ENCODE results near the gene CHD6. TPM values are rescaled to one million over a fixed set of nuclear protein-coding genes. Genes with fewer than 3 reads are reported as not detected.

CHD6 gene
- total and polyA plus RNA-seq, 2 of the 13 experiments (the other 11 are each of a cell fraction or from before 2014, with no cell fraction given) = 14.4 to 52.0 TPM

- TF ChIP-seq ZFP36L1 (CRISPR knock-in tag; IDR thresholded peaks at IDR 0.05) (no peak), ISL2 (CRISPR knock-in tag; IDR thresholded peaks at IDR 0.05) (no peak), NRL (CRISPR knock-in tag; IDR thresholded peaks at IDR 0.05; ENCODE audit: borderline replicate concordance) (no peak), ZNF891 (CRISPR knock-in tag; IDR thresholded peaks at IDR 0.05) (no peak), FOXP1 (IDR thresholded peaks at IDR 0.05) (no peak), FOXP1 (CRISPR knock-in tag; IDR thresholded peaks at IDR 0.05) (no peak), KLF11 (CRISPR knock-in tag; IDR thresholded peaks at IDR 0.05) (no peak), ZNF224 (CRISPR knock-in tag; IDR thresholded peaks at IDR 0.05) (no peak), ZNF264 (CRISPR knock-in tag; IDR thresholded peaks at IDR 0.05) (no peak)
Measured at GRCh38 chr20:41437836-41438235, 180.3 kb downstream of the CHD6 start (continued).

GRCh38 chr20:41436679-41437078 lies 181.5 kb downstream of the CHD6 start:
- H3K4me3 ChIP-seq (replicated peaks in 1 of 3; ENCODE audit: insufficient read depth in 1 of 3, low read depth in 2 of 3, low read length in 3 of 3) = no peak overlapping the region
- H4K20me1 ChIP-seq (ENCODE audit: insufficient read depth, low read length) = no peaks in the 10 kb centered on the region
- no peaks in the 10 kb centered on the region for H3K9me3 ChIP-seq (ENCODE audit: low read length)
- no peak for DNase-seq (ENCODE audit: low spot score)
- no peak overlapping the region for H3K4me2 ChIP-seq (ENCODE audit: low read depth, low read length)
- no peak overlapping the region for H3K9ac ChIP-seq (ENCODE audit: insufficient read depth, low read depth, low read length)
- no peak overlapping the region for H2AFZ ChIP-seq (ENCODE audit: low read length)
- no peaks in the 10 kb centered on the region for H3K79me2 ChIP-seq (ENCODE audit: insufficient read depth, low read length)
- H3K36me3 ChIP-seq (replicated peaks in 1 of 2; ENCODE audit: control insufficient read depth in 1 of 2, insufficient read depth in 2 of 2, low read length in 2 of 2) = peaks cover 30 to 68% of the 10 kb centered on the region in 2 experiments
- no peaks in the 10 kb centered on the region for H3K27me3 ChIP-seq (ENCODE audit: control insufficient read depth in 1 of 2, insufficient read depth in 2 of 2, low read length in 2 of 2)
- BruUV-seq (replicated peaks) = no TSS peak
- in situ Hi-C loops (cut with HindIII; ENCODE audit: extremely low pct_ligation_motif_present, low pct_unique_long_range_greater_than_20kb) = no loop called here
- TF ChIP-seq CC2D1A (CRISPR knock-in tag; IDR thresholded peaks at IDR 0.05) (no peak), TFDP1 (CRISPR knock-in tag; IDR thresholded peaks at IDR 0.05; ENCODE audit: borderline replicate concordance) (no peak)
- no peak for FAIRE-seq
- no peaks in the 10 kb centered on the region for H3K4me1 ChIP-seq (ENCODE audit: insufficient read depth, low read length)
- ATAC-seq = no peak
- CTCF ChIA-PET (ENCODE audit: low intra/inter-chr PET ratio, low total read pairs) = no interaction called here
- no peak overlapping the region for H3K27ac ChIP-seq (ENCODE audit: extremely low read length, insufficient read depth, low read length)
- WGBS (ENCODE audit: low lambda C conversion rate) = 97% methylated on average over 4 of the region's 4 CpGs
- intact Hi-C loops (cut with micrococcal nuclease; ENCODE audit: unreplicated experiment) = no loop called here
- POLR2A ChIA-PET = no interaction called here

Data from HepG2 (cell line).